ENCODE data around the gene PAFAH1B2. TPM values are rescaled to one million over a fixed set of nuclear protein-coding genes. Genes with fewer than 3 reads are reported as not detected.

The PAFAH1B2 gene
- total RNA-seq, 1 donor, result 151 TPM

GRCh38 chr11:117201658-117202305 lies 57.7 kb downstream of the PAFAH1B2 start:
- Histone ChIP-seq H2AFZ (ENCODE audit: low read length) (no peak overlapping the region), H3K4me3 (ENCODE audit: insufficient read depth, low read length) (peak overlapping the region; percentile 96), H3K9me3 (ENCODE audit: low read depth, low read length) (no peaks in the 10 kb centered on the region), H3K4me1 (ENCODE audit: insufficient read depth, low read length) (peaks cover 39% of the 10 kb centered on the region), H4K20me1 (ENCODE audit: insufficient read depth, low read length) (peaks cover 59% of the 10 kb centered on the region), H3K4me2 (ENCODE audit: insufficient read depth, low read length) (peak overlapping the region; percentile 91), H3K27ac (ENCODE audit: low read depth, low read length) (peak overlapping the region; percentile 96), H3K36me3 (ENCODE audit: insufficient read depth, low read length) (peaks cover 63% of the 10 kb centered on the region), H3K27me3 (ENCODE audit: insufficient read depth, low read length) (no peaks in the 10 kb centered on the region), H3K79me2 (ENCODE audit: insufficient read depth, low read length) (peaks cover 69% of the 10 kb centered on the region)
- TF ChIP-seq CTCF (IDR thresholded peaks at IDR 0.05; ENCODE audit: extremely low read depth, low read depth, low read length), result no peak
- DNase-seq (ENCODE audit: insufficient read length, low spot score, missing footprints), result peak; percentile 92

- peak overlapping the region; percentile 96 for H3K27ac ChIP-seq (ENCODE audit: low read depth, low read length)
- peaks cover 39% of the 10 kb centered on the region for H3K4me1 ChIP-seq (ENCODE audit: insufficient read depth, low read length)
Observed at GRCh38 chr11:117202386-117203068, 58.4 kb downstream of the PAFAH1B2 start.

GRCh38 chr11:117203069-117203407 lies 59.0 kb downstream of the PAFAH1B2 start:
- no peak for TF ChIP-seq CTCF (IDR thresholded peaks at IDR 0.05; ENCODE audit: extremely low read depth, low read depth, low read length)
- peak overlapping the region; percentile 96 for H3K27ac ChIP-seq (ENCODE audit: low read depth, low read length)
- H3K4me3 ChIP-seq (ENCODE audit: insufficient read depth, low read length), result peak overlapping the region; percentile 96

More at GRCh38 chr11:117202386-117203068, 58.4 kb downstream of the PAFAH1B2 start:
- Histone ChIP-seq H4K20me1 (ENCODE audit: insufficient read depth, low read length) (peaks cover 59% of the 10 kb centered on the region), H2AFZ (ENCODE audit: low read length) (no peak overlapping the region), H3K9me3 (ENCODE audit: low read depth, low read length) (no peaks in the 10 kb centered on the region), H3K36me3 (ENCODE audit: insufficient read depth, low read length) (peaks cover 57% of the 10 kb centered on the region), H3K27me3 (ENCODE audit: insufficient read depth, low read length) (no peaks in the 10 kb centered on the region), H3K4me3 (ENCODE audit: insufficient read depth, low read length) (peak overlapping the region; percentile 96), H3K4me2 (ENCODE audit: insufficient read depth, low read length) (peak overlapping the region; percentile 91), H3K79me2 (ENCODE audit: insufficient read depth, low read length) (peaks cover 69% of the 10 kb centered on the region)
- DNase-seq (ENCODE audit: insufficient read length, low spot score, missing footprints), result peak; percentile 27
- TF ChIP-seq CTCF (IDR thresholded peaks at IDR 0.05; ENCODE audit: extremely low read depth, low read depth, low read length), result no peak

More at GRCh38 chr11:117203069-117203407, 59.0 kb downstream of the PAFAH1B2 start:
- Histone ChIP-seq H3K4me1 (ENCODE audit: insufficient read depth, low read length) (peaks cover 35% of the 10 kb centered on the region), H4K20me1 (ENCODE audit: insufficient read depth, low read length) (peaks cover 59% of the 10 kb centered on the region), H3K79me2 (ENCODE audit: insufficient read depth, low read length) (peaks cover 65% of the 10 kb centered on the region), H3K27me3 (ENCODE audit: insufficient read depth, low read length) (no peaks in the 10 kb centered on the region), H3K36me3 (ENCODE audit: insufficient read depth, low read length) (peaks cover 57% of the 10 kb centered on the region), H2AFZ (ENCODE audit: low read length) (no peak overlapping the region), H3K4me2 (ENCODE audit: insufficient read depth, low read length) (peak overlapping the region; percentile 91), H3K9me3 (ENCODE audit: low read depth, low read length) (no peaks in the 10 kb centered on the region)
- peak; percentile 60 for DNase-seq (ENCODE audit: insufficient read length, low spot score, missing footprints)
